SKM-1 treated with dmso at 0.1 percent for 144 hours (cell line): ENCODE measurements around the gene RNPEPL1.
"Not testable (repeated sequence)": the region's sequence is repeated elsewhere in the genome, so short reads cannot be mapped to it uniquely, and the experiment has no call there.

ENCODE experiments used
- DNase-seq: peaks from one replicate; lab custom pipeline; 2025; ENCODE audit not compliant: unreplicated experiment; lab: John Stamatoyannopoulos, UW

Gene RNPEPL1

DNA sequence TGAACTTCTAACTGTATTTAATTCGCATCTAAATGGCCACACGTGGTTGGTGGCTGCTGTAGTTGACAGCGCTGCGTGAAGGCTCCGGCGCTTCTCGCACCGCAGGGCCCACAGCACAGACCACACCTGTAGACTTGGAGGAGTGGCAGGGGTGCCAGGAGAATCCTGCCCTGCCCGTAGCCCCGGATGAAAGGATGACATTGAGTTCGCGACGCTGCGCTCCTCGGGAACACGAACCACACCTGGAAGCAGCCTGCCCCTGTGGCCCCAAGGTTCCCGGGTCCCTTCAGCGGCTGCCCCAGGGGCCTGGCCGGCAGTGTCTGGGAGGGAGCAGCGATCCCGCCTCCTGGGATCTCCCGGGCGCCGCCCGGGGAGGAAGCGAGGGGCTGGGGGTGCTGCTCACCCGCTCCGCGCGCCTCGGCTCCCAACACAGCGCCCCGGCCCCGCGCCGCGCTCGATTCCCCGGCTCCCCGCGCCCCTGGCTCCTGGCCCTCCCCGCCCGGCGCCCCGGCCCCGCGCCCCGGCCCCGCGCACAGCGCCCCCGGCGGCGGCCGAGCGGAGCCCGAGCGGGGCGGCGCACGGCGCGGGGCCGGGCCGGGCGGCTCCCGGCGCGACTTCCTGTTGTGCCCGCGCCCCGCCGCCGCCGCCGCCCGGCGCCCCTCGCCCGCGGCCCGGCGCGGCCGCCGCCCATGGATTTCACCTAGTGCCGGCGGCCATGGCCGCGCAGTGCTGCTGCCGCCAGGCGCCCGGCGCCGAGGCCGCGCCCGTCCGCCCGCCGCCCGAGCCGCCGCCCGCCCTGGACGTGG is at the start of gene RNPEPL1:
Gene RNPEPL1, plus strand, starts transcription at position 613 of the 806 bp plus-strand sequence. Its CDS starts 103 bp downstream, at position 716.
- peak; percentile 56 for DNase-seq

- DNase-seq: no peak
Observed at GRCh38 chr2:240518981-240519380, 49.3 kb upstream of the RNPEPL1 start.

GRCh38 chr2:240519396-240520129 is 48.7 kb upstream of the RNPEPL1 start:
- DNase-seq: no peak

DNA sequence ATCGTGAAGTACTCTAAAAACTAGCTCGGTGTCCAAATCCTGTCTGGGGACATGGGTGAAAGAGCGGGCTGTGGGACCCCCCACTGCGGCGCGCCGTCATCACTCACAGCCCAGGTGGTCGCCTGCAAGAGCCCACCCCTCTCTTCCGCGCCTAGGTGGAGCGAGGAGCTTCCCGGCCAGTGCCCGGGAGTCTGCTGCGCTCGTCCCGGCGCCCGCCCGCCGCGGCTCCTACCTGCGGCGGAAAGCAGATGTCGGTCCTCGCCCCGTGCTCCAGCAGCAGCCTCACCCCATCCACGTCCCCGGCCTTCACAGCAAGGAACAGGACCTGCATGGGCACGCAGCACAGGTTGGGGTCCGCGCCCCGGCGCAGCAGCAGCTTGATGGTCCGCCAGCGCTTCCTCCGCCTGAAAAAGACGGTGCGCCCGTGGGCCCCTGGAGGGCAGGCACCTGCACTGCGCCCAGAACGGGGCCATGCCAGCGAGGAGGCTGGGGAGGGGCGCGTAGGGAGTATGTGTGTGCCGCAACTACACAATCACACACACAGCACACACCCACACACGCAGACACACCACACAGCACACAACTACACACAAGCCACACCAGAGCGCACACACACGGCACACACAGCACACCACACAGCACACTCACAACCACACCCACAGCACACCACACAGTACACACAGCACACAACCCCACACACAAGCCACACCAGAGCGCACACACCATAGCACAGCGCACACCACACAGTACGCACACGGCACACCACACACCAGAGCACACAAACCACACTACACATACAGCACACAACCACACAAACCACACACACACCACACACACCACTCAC is 47.9 kb upstream of the RNPEPL1 start:
- DNase-seq: no peak

- no peak for DNase-seq
Observed at GRCh38 chr2:240520974-240521350, 47.3 kb upstream of the RNPEPL1 start.

DNA sequence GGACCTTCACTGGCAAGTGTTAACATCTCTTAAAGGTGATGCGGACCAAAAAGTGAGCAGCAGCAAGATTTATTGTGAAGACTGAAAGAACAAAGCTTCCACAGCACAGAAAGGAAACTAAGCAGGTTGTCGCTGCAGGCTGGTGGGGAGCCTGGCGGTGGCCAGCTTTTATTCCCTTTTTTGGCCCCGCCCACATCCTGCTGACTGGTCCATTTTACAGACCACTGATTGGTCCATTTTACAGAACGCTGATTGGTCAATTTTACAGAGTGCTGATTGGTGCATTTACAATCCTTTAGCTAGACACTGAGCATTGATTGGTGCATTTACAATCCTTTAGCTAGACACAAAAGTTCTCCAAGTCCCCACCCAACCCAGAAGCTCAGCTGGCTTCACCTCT is 46.4 kb upstream of the RNPEPL1 start:
- DNase-seq: not testable (repeated sequence)

- no peak for DNase-seq
Observed at GRCh38 chr2:240522406-240522805, 45.9 kb upstream of the RNPEPL1 start.

DNA sequence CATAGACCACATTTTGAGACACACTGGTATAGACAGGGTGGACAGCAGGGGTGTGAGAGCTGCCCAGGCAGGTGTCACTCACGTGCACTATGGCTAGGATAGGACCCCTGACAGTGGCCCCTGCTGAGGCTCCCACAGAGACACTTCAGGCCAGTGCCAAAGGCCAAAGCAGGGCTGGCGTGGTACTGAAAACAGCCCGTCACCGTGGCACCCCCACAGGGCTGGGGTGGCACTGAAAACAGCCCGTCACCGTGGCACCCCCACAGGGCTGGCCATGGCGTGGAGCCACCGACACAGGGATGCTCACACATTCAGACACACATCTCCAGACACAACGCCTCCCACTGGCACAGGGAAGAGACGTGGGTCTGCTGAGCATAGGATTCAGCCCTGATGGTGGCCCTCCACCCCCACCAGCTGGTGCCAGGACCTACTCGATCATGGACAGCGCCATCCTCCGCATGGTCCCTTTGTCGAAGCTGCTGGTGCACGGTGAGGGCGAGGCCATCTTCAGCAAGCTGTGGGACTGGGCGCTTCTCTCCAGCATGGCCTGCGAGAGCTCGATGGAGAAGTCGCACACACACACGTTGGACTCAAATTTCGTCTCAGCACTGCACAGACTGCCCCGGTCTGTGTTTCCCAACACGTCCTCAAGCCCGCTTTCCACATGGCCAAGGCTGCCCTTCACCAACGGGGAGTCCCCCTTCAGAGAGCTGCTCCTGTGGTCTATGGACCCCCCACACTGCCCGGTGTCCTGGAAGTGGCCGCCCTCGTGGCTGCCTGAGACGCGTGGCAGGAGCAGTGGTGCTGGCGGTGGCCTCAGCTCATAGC is 44.6 kb upstream of the RNPEPL1 start:
- DNase-seq: no peak

DNA sequence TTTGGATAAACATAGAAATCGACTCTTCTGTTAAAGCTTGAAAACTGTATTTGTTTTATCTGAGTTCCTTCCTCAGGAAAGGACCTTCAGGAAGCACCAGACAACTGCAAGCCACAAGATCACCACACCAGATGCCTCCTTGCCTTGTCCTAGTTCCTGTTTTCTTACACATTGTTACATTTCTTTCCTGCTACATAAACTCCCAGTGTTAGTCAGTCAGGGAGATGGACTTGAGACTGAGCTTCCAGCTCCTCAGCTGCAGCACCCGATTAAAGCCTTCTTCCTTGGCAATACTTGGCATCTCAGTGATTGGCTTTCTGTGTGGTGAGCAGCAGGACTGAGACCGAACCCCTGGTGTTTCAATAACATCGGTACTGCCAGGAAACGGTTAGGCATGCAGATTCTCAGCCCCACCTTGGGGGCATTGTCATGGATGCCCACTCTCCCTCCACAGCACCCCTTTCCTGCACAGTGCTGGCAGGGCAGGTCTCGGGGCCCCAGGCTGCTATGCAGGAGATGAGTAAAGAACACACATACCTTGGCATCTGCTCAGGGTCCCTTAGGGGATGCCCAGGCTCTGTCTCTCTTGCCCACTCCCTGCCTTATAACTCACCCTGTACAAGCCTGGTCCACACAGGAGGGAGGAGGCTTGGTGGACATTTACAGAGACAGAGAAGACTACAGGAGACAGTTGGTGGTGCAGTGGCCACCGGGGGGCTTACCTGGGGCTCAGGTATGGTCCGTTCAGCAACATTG is 43.1 kb upstream of the RNPEPL1 start:
- DNase-seq: no peak

- no peak for DNase-seq
Observed at GRCh38 chr2:240525802-240526201, 42.5 kb upstream of the RNPEPL1 start.

- no peak for DNase-seq
Observed at GRCh38 chr2:240526521-240526920, 41.8 kb upstream of the RNPEPL1 start.

GRCh38 chr2:240527153-240527750 is 41.0 kb upstream of the RNPEPL1 start:
- no peak for DNase-seq

- DNase-seq: no peak
Observed at GRCh38 chr2:240528406-240529040, 39.8 kb upstream of the RNPEPL1 start.

GRCh38 chr2:240529344-240529999 is 38.8 kb upstream of the RNPEPL1 start:
- DNase-seq: no peak

GRCh38 chr2:240530181-240530580 is 38.1 kb upstream of the RNPEPL1 start:
- DNase-seq: no peak

DNA sequence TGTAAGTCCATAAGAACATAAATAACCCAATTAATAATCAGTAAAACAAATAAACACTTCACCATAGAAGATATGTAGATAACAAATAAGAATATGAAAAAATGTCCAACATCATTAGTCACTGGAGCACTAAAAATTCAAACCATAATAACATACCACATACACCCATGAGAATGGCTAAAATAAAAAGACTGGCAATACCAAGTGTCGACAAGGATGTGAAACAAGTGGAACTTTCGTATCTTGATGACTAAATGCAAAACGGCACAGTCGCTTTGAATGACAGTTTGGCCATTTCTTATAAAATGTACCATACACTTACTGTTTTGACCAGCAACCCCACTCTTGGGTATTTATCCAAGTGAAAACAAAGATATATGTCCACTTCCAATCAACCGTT is 37.2 kb upstream of the RNPEPL1 start:
- DNase-seq: no peak

DNA sequence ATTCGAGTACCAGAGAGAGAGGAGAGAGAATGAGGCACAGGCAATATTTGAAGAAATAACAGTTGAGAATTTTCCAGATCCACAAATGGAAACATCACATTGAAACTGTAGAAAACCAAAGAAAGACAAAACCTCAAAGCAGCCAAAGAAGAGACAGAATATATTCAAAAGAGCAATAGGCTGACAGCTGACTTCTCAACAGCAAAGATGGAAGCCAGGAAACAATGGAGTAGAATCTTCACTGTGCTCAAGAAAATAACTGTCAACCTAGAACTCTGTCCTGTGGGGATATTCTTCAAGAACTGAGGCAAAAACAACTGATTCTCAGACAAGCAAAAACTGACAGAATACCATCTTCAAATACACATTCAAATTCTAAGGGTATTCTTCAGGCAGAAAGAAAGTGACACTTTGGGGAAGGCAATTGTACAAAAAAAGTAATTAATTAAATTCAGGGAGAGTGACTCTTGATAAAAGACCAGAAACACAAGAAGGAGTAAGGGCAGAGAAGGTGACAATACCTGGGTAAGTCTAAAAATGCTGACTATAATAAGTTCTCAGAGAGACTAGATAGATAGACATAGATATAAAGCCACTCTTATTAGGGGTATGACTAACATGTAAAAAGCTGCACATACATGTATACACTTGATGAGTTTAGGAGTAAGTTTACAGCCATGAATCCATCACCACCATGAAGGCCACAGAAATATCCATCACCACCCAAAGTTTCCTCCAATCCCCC is 36.1 kb upstream of the RNPEPL1 start:
- DNase-seq: no peak
